ENCODE data around the gene PRKCD.
"Not testable (repeated sequence)": the region's sequence is repeated elsewhere in the genome, so short reads cannot be mapped to it uniquely, and the experiment has no call there.

The PRKCD gene

DNA sequence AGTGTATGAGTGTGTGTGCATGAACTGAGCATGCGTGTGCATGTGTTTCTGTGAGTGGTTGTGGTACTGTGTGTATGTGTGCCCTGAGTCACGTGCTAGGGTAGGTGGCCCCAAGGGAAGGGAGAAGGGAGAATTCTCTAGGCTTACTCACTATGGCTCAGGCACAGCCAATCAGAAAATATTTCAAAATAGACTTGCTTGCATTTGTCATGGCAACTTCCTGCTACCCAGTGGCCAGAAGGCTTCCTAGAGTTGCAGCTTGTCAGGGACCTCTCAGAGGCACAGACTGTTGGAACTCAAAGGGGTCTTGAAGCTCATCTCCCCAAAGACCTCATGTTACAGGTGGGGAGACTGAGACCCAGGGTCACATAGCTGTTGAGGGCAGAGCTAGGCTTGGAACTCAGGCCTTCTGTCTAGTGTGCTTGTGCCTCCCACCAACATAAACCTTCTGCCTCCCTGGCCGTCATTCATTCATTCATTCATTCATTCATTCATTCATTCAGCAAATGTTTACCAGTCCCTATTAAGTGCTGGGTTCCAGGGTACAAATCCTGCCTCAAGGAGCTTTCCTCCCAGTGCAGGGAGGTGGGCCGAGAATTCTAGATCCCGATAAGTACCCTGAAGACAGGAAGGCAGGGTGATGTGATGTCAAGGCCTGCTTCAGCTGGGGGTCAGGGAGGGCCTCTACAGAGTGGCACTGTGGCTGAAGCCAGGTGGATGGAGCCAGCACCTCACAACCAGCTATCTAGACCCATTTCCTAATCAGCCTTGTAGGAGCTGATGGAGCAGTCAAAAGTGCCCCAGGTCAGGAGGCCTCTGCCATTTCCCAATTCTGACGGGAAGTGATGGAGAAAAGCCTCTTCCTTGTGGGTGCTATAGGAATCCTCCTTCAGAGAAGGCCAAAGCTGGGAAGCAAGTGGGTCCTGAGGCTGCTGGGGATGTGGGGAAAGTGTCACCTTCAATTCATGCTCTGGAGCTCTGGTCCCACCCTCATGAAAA lies 19.9 kb upstream of the PRKCD start:
- peak; percentile 13 for DNase-seq

DNA sequence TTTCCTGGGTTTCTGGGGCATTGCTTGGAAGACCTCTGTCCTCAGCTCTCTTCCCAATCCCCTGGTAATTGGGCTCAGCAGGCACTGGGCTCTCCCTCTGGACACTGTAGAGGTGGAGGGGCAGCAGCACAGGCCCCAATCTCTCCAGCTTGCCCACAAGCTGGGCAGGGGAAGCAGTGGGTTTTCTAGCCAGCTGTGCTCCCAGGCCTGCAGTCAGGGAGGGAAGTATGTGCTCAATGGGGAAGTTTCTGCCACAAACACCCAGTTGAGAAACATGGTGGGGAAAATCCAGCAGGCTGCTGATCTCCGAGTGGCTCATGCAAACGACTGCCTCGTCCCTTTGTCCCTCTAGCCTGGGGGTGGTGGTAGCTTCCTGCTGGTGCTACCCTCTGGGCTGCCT lies 18.0 kb upstream of the PRKCD start:
- no peak for DNase-seq

DNA sequence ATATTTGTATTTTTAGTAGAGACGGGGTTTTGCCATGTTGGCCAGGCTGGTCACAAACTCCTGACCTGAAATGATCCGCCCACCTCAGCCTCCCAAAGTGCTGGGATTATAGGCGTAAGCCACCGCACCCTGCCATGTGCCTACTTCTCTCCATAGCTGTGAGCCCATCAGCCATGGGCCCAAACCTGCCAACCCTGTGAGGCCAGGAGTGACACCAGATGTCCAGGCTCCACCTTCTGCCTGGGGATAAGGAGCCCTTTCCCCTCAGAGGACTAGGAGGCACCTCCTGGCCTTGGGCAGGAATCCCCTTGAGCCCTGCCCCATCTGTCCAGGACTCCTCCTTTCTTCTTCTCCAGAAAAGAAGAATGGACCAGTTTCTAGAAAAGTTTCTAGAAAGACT lies 16.6 kb upstream of the PRKCD start:
- DNase-seq = no peak

DNA sequence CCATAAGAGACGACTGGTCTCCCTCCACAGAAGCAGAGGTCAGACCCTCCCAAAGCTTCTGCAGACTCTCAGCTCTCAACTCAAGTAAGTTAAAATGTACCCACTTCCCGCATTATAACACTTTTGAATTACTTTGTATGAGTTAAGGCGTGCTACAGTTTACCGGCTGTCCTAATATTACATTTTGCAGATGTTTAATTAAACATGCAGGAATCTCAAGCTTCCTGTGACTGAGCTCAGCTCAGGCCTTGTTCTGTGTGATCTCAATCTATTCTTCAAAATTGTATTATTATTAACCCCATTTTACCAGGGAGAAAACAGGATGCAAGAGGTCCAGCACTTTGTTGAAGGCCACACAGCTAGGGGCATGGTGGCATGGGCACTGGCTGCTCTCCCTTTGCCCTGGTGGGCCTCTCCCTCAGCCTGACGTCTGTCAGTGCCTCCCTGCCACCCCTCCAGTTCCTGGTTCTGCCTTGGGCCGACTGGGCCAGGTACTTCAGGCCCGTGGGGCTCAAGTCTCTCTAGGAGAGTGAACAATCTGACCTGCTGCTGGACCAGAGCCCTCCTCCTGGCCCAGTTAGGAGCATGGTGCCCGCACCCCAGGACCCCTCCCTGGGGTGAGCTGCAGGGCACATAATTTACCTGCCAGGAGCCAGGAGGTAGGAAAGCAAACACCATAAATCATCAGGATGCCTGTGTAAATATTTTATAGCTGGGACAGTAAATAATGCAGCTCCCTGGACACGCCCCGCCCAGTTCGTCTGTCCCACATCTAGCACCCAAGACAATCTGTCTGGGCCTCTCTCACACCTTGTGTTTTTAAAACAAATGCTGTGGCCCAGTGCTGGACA lies 15.9 kb upstream of the PRKCD start:
- no peak for DNase-seq

DNA sequence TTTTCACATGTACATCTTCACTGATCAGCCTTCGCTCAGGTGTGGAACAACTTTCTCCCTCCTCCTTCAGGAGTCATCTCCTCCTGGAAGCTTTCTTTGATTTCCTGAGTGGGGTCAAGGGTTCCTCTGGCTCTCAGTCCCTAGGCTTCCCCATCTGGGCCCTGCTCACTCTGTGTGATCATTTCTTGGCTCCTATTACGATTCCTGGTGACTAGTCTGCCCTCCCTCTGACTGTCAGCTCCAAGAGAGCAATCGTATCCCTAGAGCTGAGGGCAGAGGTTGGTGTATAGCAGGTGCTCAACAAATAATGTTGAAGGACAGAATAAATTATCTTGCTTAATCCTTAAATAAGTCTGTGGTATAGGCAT lies 15.3 kb upstream of the PRKCD start:
- DNase-seq = no peak

DNA sequence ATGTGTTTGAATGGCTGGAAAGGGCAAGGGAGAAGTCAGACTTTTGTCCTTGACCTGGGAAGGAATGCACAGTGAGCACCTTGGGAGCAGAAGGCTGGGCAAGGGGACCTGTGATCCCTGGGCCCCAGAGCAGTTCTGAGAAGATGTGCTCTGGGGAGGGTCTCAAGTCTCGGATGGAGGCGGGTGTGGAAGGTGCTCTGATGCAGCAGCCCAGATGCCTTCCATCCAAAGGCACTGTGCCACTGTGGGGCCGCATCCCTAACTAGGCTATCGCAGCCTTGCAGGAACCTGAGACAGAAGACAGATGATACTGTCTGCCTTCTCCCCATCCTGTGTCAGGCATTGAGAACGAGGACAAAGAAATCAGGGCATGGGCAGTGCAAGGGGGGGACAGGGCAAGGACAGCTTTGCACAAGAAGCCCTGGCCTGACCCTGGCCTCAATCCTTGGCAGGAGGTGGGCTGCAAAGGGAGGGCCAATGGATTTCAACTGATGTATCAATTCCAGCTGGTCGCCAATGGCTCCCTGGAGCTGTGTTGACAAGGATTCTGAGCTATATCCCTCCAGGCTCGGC lies 14.6 kb upstream of the PRKCD start:
- DNase-seq = no peak

DNA sequence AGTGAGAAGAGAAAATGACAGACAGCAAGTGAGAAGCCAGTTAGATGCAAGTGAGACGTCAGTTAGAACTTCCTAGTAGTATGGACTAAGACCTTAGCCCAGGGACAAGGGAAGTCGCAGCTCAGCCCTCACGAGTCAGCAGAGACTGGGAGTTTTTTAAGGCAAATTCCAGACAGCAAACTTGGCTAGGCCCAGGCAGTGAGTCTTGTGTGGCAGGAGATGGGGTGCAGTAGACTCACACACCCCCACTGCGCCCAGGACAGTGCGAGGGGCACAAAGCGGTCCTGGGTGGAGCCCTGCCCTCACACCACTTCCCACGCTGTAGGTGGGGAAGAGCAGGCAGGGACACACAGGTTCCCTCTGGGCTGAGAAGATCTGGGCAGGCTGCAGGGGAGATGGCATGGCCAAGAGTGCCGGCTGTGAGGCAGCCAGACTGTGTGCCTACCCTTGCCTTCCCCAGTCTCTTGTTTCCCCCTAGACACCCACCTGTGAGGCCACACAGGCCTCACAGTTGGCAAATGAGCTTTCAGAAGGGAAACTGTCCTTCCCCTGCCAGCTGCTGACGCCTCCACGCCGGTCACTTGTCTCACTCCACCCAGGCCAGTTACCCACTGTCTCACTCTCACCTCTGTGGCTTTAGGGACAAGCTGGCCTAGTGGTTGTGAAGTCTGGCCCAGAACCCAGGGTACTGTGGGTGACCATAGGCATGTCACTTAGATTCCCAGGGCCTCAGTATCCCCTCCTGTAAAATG lies 13.7 kb upstream of the PRKCD start:
- no peak for DNase-seq

DNA sequence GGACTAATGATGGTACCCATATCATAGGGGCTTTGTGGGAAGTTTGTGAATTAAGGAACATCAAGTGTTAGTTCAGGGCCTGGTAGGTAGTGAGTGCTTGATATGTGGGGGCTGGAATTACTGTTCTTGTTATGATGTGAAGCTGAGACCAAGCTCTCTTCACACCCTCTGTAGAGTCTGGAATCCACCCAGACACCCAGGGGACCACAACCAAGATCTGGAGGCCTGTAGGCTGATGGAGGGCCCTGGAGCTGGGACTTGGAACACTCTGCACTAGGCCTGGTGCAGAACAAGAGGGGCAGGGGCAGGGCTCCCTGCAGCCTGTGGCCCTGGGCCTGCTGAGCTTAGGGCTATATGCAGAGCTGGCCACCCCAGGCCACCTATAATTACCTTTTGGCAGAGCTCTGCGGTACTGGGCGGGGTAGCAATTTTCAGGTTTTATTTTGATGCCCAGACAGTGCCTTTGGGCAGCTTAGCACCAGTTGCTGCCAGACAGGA lies 13.1 kb upstream of the PRKCD start:
- no peak for DNase-seq

DNA sequence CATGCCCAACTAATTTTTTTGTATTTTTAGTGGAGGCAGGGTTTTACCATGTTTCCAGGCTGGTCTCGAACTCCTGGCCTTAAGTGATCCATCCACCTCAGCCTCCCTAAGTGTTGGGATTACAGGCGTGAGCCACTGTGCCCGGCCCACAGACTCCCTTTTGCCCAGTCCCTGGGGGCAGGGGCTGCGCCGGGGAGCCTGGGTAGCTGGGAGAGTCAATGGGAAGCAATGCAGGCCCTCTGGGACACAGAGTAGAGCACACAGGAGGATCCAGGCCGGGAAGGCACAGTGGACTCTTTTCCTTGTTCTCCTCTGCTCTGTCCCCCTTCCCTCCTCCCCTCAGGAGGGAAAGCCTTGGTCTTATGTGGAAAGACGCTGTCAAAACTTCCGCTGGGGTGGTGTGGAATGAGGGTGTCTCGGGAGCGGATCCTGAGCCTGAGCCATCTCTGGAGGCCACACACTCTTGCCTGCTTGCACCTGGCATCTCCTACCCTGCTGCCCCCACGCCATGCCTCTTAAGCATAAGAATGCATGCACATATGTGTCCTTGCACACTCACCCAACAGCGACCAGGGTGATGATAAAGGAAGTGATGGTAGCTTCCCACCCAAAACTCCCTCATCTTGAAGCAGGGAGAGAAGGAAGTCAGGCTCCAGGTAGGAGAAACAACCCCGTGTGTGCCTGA lies 11.9 kb upstream of the PRKCD start:
- no peak for DNase-seq

DNA sequence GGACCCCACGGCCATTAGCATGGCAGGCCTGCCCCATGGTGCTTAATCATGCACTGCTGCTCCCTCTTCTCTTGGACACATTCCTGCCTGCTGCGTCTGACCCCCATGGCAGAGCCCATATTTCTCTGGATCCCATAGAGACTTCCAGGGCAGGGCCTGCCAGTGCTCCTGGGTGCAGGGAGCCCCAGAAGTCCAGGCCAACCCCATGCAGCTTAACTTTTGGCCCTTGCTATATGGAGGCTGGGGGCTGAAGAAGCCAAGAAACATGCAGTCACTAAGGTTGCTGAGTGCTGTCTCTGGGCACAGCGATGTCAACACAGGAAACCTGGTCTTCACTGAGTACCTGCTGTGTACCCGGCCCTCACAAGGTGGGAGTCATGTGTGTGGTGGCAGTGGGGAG lies 11.3 kb upstream of the PRKCD start:
- DNase-seq = no peak

DNA sequence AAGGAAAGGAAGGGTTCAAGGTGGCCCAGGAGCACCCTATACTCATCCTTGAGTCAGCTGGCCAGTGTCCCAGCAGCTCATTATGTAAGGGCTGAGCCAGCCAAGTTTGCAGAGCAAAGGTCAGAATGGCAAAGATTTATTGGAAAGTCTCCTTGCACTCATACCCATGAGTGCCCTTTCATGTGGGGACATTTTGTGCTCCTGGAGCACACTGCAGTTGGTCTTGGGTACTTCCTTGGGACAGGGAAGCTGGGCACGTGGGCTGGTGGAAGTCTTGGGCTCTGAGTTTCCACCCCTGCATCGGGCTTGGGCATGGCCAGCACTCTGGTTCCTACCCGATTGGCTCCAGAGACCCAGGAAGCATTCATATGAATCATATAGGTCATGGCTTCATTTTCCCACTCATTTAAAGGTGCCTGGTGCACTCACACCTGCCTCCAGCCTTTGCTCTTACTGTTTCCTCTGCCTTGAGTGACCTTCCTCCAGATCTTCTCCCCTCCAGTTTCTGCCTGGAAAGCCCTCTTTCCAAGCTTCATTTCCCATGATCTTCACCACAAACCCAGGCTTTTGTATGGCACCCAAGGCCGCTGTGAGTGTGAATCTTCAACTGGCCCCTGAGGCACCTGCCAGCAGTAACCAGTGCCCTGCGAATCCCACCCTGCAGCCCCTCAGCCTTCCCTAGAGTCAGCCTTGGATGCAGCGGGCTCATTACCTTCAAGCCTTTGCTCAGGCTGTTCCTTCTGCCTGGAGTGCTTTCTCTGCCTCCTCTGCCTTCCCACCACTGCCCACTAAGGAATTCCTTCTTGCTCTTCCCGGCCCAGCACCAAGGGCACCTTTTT lies 10.5 kb upstream of the PRKCD start:
- DNase-seq = no peak

DNA sequence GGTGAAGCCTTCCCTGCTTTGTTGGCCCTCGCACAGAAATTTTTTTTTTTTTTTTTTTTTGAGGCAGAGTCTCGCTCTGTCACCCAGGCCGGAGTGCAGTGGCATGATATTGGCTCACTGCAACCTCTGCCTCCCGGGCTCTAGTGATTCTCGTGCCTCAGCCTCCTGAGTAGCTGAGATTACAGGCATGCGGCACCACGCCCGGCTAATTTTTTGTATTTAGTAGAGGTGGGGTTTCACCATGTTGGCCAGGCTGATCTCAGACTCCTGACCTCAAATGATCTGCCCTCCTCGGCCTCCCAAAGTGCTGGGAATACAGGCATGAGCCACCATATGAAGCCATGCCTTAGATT lies 9.9 kb upstream of the PRKCD start:
- not testable (repeated sequence) for DNase-seq

DNA sequence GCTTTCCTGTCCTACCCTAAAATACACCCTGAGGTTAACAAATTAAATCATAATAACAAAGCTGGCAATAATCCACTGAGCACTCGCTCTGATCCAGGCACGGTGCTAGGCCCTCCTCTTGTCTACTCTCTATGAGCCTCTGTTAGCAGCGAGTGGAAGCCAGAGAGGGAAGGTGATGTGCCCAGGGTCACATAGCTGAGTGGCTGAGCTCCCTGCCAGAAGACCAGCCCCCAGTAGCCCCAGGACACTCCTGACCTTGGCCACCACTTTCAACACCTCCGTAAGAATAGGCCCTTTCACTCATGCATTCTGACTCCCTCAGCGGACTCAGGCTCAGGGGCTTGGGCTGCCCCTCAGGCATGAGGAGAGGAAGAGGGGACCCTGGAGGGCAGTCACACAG lies 9.5 kb upstream of the PRKCD start:
- DNase-seq = no peak

DNA sequence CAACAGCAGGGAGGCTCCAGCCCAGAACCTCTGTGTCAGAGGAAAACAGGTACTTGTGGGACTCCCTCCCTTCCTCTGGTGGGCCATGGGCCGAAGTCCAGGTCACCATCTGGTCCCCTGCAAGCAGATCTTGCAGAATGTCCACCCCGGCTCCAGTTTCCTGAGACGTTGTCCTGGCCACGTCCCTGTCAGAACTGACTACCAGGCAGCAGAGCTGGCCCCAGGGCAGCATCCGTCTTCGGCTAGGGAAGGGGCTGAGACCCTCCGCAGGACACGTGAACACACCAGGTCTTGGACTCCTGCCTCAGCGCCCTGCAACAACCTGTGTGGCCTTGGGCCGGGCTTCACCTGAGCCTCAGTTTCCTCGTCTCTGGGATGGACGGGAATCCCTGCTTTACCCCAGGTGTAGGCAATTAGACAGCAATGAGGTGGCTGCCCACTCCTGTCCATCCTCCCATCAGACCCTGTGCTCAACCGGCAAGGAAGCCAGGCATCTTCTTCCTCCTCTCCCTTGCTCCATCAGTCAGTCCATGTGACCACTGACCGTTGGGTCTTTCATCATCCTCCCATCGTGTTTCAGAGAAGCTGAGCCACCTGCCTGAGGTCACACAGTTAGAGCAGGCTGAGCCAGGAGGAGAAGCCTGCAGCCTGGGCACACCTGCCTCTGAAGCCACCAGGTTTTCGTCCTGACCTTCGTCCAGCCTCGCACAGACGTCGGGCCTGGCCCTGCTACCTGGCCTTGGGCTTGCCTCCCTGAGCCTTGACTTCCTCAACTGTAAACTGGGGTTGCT lies 8.9 kb upstream of the PRKCD start:
- DNase-seq = no peak

DNA sequence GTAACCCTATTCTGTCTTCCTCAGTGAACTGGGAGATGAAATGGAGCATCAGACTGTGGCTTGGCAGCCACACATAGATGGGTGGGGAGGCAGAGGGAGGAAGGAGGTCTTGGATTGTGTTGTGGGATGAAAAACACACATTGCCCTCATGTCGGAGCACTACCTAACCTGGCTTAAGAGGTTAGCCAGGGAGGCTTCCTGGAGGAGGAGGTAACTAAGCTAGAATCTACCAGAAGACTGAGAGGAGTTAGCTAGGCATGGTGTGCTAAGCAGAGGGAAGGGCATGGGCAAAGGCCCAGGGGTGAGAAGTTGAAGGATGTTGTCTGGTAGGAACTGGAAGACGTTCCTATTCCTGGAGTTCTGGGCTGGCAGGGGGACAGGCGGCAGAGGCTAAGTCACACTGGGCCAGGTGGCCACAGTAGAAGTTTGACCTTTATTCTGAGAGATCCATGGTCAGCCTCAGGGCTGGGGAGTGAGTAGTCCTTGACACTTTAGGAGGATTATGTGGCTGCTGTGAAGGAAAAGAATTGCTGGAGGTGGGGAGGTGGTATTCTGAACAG lies 7.7 kb upstream of the PRKCD start:
- no peak for DNase-seq

DNA sequence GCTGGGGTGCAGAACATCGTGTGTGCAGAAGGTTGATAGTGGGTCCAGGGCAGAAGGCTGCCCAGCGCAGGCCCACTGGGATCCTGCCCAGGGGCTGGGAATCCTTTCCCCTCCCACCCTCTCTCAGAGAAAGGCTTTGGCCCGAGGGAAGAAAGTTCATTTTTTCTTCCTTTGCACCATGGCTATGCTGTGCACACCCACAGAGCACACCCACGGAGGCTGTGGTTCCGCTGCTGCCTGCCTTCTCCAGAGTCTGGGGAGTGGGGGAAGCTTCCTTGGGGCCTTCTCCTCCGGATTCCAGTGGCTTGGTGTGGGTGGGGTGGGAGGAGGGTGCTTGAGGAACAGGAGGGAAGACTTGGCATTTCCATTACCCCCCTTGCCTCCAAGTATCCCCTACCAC lies 7.0 kb upstream of the PRKCD start:
- DNase-seq = no peak

DNA sequence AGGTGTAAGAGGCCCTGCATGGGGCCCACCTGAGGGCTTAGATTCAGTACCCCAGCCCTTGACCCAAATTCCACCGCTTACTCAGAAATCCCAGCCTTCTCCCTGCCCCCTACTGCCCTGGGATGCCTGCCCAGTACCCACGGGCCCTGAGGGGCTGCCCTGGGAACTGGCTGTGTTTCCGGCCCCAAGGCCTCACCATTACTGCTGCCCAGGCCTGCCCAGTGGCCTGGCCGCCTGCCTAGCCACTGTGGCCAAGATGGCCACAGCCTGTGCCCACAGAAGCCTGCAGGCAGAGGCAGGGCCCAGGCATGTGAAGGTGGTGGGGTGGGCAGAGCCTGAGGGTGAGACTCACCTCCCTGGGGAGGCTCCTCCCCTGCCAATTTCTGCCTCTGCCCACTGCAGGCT lies 6.1 kb upstream of the PRKCD start:
- DNase-seq = no peak

DNA sequence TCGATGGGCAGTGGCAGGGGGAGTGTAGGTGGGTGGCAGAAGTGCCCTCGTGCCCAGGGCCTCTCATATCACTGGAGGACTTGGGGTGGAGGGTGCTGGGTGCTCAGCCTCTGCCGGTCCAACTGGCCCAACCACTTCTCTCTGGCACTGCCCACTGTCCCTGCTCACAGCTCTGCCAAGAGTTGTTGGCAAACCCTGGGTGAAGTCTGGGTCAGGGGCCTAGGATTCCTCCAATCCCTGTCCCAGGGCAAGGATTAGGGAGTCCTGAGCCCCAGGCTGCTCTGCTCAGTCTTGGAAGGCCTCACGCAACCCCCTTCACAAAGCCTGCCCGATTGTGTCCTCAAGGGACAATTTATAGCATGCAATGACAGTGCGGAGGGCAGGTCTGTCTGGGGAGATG lies 5.2 kb upstream of the PRKCD start:
- DNase-seq = no peak

DNA sequence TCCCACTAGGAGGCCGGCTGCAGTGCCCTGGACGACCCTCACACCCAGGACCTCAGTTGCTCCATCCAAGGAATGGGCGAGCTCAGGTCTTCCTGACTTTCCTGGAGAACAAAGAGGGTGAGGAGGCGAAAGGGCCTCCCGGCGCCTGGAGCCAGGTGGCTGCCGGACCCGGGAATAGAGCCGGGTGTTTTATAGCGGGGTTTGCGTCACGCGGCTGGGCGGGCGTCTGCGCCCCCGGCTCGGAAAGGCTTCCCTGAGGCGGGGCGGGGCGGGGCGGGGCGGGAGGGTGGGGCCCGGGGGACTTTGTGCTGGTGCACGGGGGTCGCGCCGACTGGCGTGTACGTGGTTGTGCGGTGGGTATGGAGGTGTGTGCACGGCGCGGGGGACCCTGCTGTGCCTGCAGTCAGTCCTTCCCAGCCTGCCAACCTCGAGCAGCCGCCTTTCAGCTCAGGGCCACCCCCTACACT lies 4.6 kb upstream of the PRKCD start:
- no peak for DNase-seq

All from right forelimb (tissue), 1 donor.